Osteoblast (primary cell): ENCODE measurements around the gene PIK3CB. TPM values are rescaled to one million over a fixed set of nuclear protein-coding genes. Genes with fewer than 3 reads are reported as not detected.

ENCODE experiments used
- DNase-seq: peaks from one replicate; pipeline ENCODE4 v3.0.0; 2011; ENCODE audit warnings: low spot score, mixed read lengths; ENCODE audit not compliant: insufficient read length; ENCODE audit errors: missing footprints
- H2AFZ ChIP-seq: 2 replicates; pipeline ENCODE4 v1.6.0; 2011; ENCODE audit warnings: mild to moderate bottlenecking, low read length
- H3K27ac ChIP-seq: 2 replicates; pipeline ENCODE4 v1.5.1; 2011; ENCODE audit warnings: mild to moderate bottlenecking, low read depth, low read length, moderate library complexity
- H3K27me3 ChIP-seq: 2 replicates; pipeline ENCODE4 v1.6.0; 2012; ENCODE audit warnings: mild to moderate bottlenecking, control low read depth, inconsistent platforms, low read length, moderate library complexity; ENCODE audit not compliant: insufficient read depth
- H3K36me3 ChIP-seq: 2 replicates; pipeline ENCODE4 v1.5.1; 2011; ENCODE audit warnings: mild to moderate bottlenecking, low read length, control low read depth, moderate library complexity; ENCODE audit not compliant: insufficient read depth
- H3K4me1 ChIP-seq: 2 replicates; pipeline ENCODE4 v1.5.1; 2011; ENCODE audit warnings: mild to moderate bottlenecking, low read length, control low read depth, moderate library complexity; ENCODE audit not compliant: insufficient read depth
- H3K4me2 ChIP-seq: 2 replicates; pipeline ENCODE4 v1.6.0; 2011; ENCODE audit warnings: mild to moderate bottlenecking, low read length; ENCODE audit not compliant: insufficient read depth
- H3K4me3 ChIP-seq: fragments of 200-600 bp; sonication (generic); 3 replicates; pipeline ENCODE4 v1.5.1; 2012; ENCODE audit warnings: mild to moderate bottlenecking, low read length, inconsistent platforms; ENCODE audit not compliant: insufficient read depth
- H3K79me2 ChIP-seq: 2 replicates; pipeline ENCODE4 v1.6.0; 2012; ENCODE audit warnings: mild to moderate bottlenecking, low read length, control low read depth, inconsistent platforms; ENCODE audit not compliant: insufficient read depth
- H3K9me3 ChIP-seq: 2 replicates; pipeline ENCODE4 v1.5.1; 2011; ENCODE audit warnings: low read depth, low read length, control low read depth
- H4K20me1 ChIP-seq: 2 replicates; pipeline ENCODE4 v1.6.0; 2012; ENCODE audit warnings: mild to moderate bottlenecking, low read length, control low read depth; ENCODE audit not compliant: insufficient read depth
- CTCF ChIP-seq: IDR thresholded peaks from 2 replicates; pipeline ENCODE4 v1.5.1; 2011; ENCODE audit warnings: mild to moderate bottlenecking, low read depth, low read length, moderate library complexity; ENCODE audit errors: extremely low read depth
- total RNA-seq: library from RNA; depleted of rRNA; stranded (reverse); fragments of >200 nt; gene quantifications from 2 replicates; pipeline ENCODE4 v1.2.3, GENCODE V29; 2012

PIK3CB gene
- total RNA-seq, 1 donor = 14.5 TPM

GRCh38 chr3:138725116-138725515, 109.6 kb downstream of the PIK3CB start:
- no peak for DNase-seq
- Histone ChIP-seq H2AFZ (no peak overlapping the region), H3K79me2 (no peaks in the 10 kb centered on the region), H3K36me3 (peaks cover 2% of the 10 kb centered on the region), H3K27ac (no peak overlapping the region), H3K4me3 (no peak overlapping the region), H3K4me1 (peaks cover 8% of the 10 kb centered on the region), H4K20me1 (no peaks in the 10 kb centered on the region), H3K27me3 (no peaks in the 10 kb centered on the region), H3K4me2 (no peak overlapping the region), H3K9me3 (no peaks in the 10 kb centered on the region)
- TF ChIP-seq CTCF = no peak

GRCh38 chr3:138724443-138724842, 110.3 kb downstream of the PIK3CB start:
- no peak overlapping the region for H3K4me2 ChIP-seq
- H3K4me3 ChIP-seq = no peak overlapping the region
- H3K27ac ChIP-seq = no peak overlapping the region
- DNase-seq = no peak
- no peaks in the 10 kb centered on the region for H3K9me3 ChIP-seq
- no peaks in the 10 kb centered on the region for H3K36me3 ChIP-seq
- peaks cover 8% of the 10 kb centered on the region for H3K4me1 ChIP-seq
- H4K20me1 ChIP-seq = no peaks in the 10 kb centered on the region
- TF ChIP-seq CTCF = no peak
- H3K27me3 ChIP-seq = no peaks in the 10 kb centered on the region
- H2AFZ ChIP-seq = no peak overlapping the region
- no peaks in the 10 kb centered on the region for H3K79me2 ChIP-seq

GRCh38 chr3:138718849-138719248, 115.9 kb downstream of the PIK3CB start:
- Histone ChIP-seq H3K9me3 (no peaks in the 10 kb centered on the region), H2AFZ (no peak overlapping the region), H3K36me3 (no peaks in the 10 kb centered on the region), H3K27ac (no peak overlapping the region), H3K4me3 (no peak overlapping the region), H3K79me2 (no peaks in the 10 kb centered on the region), H3K27me3 (no peaks in the 10 kb centered on the region), H4K20me1 (no peaks in the 10 kb centered on the region), H3K4me2 (no peak overlapping the region), H3K4me1 (no peaks in the 10 kb centered on the region)
- TF ChIP-seq CTCF = no peak
- no peak for DNase-seq

GRCh38 chr3:138717348-138717747, 117.4 kb downstream of the PIK3CB start:
- H3K36me3 ChIP-seq = peaks cover 4% of the 10 kb centered on the region
- H3K79me2 ChIP-seq = no peaks in the 10 kb centered on the region
- no peak for TF ChIP-seq CTCF
- no peak for DNase-seq
- no peak overlapping the region for H3K4me2 ChIP-seq
- H3K27me3 ChIP-seq = no peaks in the 10 kb centered on the region
- H3K4me3 ChIP-seq = no peak overlapping the region
- no peak overlapping the region for H3K27ac ChIP-seq
- H3K4me1 ChIP-seq = no peaks in the 10 kb centered on the region
- H4K20me1 ChIP-seq = no peaks in the 10 kb centered on the region
- no peaks in the 10 kb centered on the region for H3K9me3 ChIP-seq
- H2AFZ ChIP-seq = no peak overlapping the region
